Activated CD4-positive, alpha-beta T cell treated with anti-CD3 and anti-CD28 coated beads, Interleukin-2, amount 10 ng/mL, durations not matched to agents 24 days and 14 days (primary cell): Measurements from ENCODE around the gene SEC61A1. TPM values are rescaled to one million over a fixed set of nuclear protein-coding genes. Genes with fewer than 3 reads are reported as not detected.
A peak's percentile ranks its signal among the peaks of the same experiment; 100 is the strongest.

Experiments
- DNase-seq: peaks from one replicate; pipeline ENCODE4 v3.0.0; 2022
- H3K27ac Mint-ChIP-seq: one replicate; pipeline ENCODE4 v1.8.0; 2022; ENCODE audit warnings: mild to moderate bottlenecking, mixed read lengths
- H3K27me3 Mint-ChIP-seq: one replicate; pipeline ENCODE4 v1.8.0; 2022; ENCODE audit warnings: mixed read lengths
- H3K36me3 Mint-ChIP-seq: one replicate; pipeline ENCODE4 v1.8.0; 2022; ENCODE audit warnings: low read depth, mild to moderate bottlenecking, mixed read lengths
- H3K4me1 Mint-ChIP-seq: one replicate; pipeline ENCODE4 v1.8.0; 2021; ENCODE audit warnings: mixed read lengths
- H3K4me3 Mint-ChIP-seq: one replicate; pipeline ENCODE4 v1.8.0; 2022; ENCODE audit warnings: mild to moderate bottlenecking, moderate library complexity, mixed read lengths
- H3K9me3 Mint-ChIP-seq: one replicate; pipeline ENCODE4 v1.8.0; 2021; ENCODE audit warnings: mixed read lengths
- intact Hi-C: fragments of 100-400 bp; cut with micrococcal nuclease; formaldehyde crosslinking; loops from one replicate; pipeline ENCODE4 v1.15.1; 2023
- total RNA-seq: library from RNA; stranded (reverse); gene quantifications from 2 replicates; pipeline ENCODE4 v1.2.3, GENCODE V29; 2022

Gene SEC61A1
- total RNA-seq, 1 donor from 2014 or later = 194 TPM

- intact Hi-C loops = loop anchor here (5.0 to 10.0 kb wide), 2 partner anchors 420 to 528 kb away; no protein-coding TSS in a partner anchor
- no peak overlapping the region for H3K4me3 Mint-ChIP-seq
- no peaks in the 10 kb centered on the region for H3K9me3 Mint-ChIP-seq
- no peak for DNase-seq
- peaks cover 41% of the 10 kb centered on the region for H3K36me3 Mint-ChIP-seq
- no peaks in the 10 kb centered on the region for H3K27me3 Mint-ChIP-seq
- peaks cover 8% of the 10 kb centered on the region for H3K4me1 Mint-ChIP-seq
- no peak overlapping the region for H3K27ac Mint-ChIP-seq
Observed at GRCh38 chr3:128077202-128077624, 25.0 kb downstream of the SEC61A1 start.

- peaks cover 8% of the 10 kb centered on the region for H3K4me1 Mint-ChIP-seq
Observed at GRCh38 chr3:128077665-128078064, 25.4 kb downstream of the SEC61A1 start.

GRCh38 chr3:128078322-128078721 lies 26.1 kb downstream of the SEC61A1 start:
- H3K27me3 Mint-ChIP-seq = no peaks in the 10 kb centered on the region
- intact Hi-C loops = loop anchor here (5.0 to 10.0 kb wide), 2 partner anchors 419 to 526 kb away; no protein-coding TSS in a partner anchor

More at GRCh38 chr3:128077665-128078064, 25.4 kb downstream of the SEC61A1 start:
- Mint-ChIP-seq H3K36me3 (peaks cover 44% of the 10 kb centered on the region), H3K4me3 (no peak overlapping the region), H3K27me3 (no peaks in the 10 kb centered on the region), H3K9me3 (no peaks in the 10 kb centered on the region), H3K27ac (no peak overlapping the region)
- no peak for DNase-seq
- intact Hi-C loops = loop anchor here (5.0 to 10.0 kb wide), 2 partner anchors 420 to 527 kb away; no protein-coding TSS in a partner anchor

GRCh38 chr3:128078875-128079274 lies 26.6 kb downstream of the SEC61A1 start:
- intact Hi-C loops = loop anchor here (5.0 to 10.0 kb wide), 2 partner anchors 418 to 526 kb away; no protein-coding TSS in a partner anchor
- Mint-ChIP-seq H3K27me3 (no peaks in the 10 kb centered on the region), H3K27ac (no peak overlapping the region), H3K9me3 (no peaks in the 10 kb centered on the region), H3K4me3 (no peak overlapping the region), H3K36me3 (peaks cover 49% of the 10 kb centered on the region), H3K4me1 (peaks cover 8% of the 10 kb centered on the region)
- no peak for DNase-seq

More at GRCh38 chr3:128078322-128078721, 26.1 kb downstream of the SEC61A1 start:
- Mint-ChIP-seq H3K4me1 (peaks cover 8% of the 10 kb centered on the region), H3K9me3 (no peaks in the 10 kb centered on the region), H3K36me3 (peaks cover 49% of the 10 kb centered on the region), H3K4me3 (no peak overlapping the region), H3K27ac (no peak overlapping the region)
- DNase-seq = no peak

GRCh38 chr3:128079823-128080222 lies 27.6 kb downstream of the SEC61A1 start:
- H3K27ac Mint-ChIP-seq = no peak overlapping the region
- peaks cover 7% of the 10 kb centered on the region for H3K4me1 Mint-ChIP-seq
- DNase-seq = no peak
- no peaks in the 10 kb centered on the region for H3K27me3 Mint-ChIP-seq
- no peaks in the 10 kb centered on the region for H3K9me3 Mint-ChIP-seq
- H3K36me3 Mint-ChIP-seq = peaks cover 48% of the 10 kb centered on the region
- no peak overlapping the region for H3K4me3 Mint-ChIP-seq
- intact Hi-C loops = loop anchor here (5.0 to 10.0 kb wide), 2 partner anchors 417 to 525 kb away; no protein-coding TSS in a partner anchor

GRCh38 chr3:128080323-128081080 lies 28.3 kb downstream of the SEC61A1 start:
- Mint-ChIP-seq H3K4me1 (peaks cover 5% of the 10 kb centered on the region), H3K9me3 (no peaks in the 10 kb centered on the region), H3K27me3 (no peaks in the 10 kb centered on the region), H3K36me3 (peaks cover 48% of the 10 kb centered on the region), H3K27ac (peak overlapping the region; percentile 37), H3K4me3 (no peak overlapping the region)
- intact Hi-C loops = no loop called here
- no peak for DNase-seq

GRCh38 chr3:128081226-128081625 lies 29.0 kb downstream of the SEC61A1 start:
- no peaks in the 10 kb centered on the region for H3K9me3 Mint-ChIP-seq
- H3K27me3 Mint-ChIP-seq = no peaks in the 10 kb centered on the region
- no peak overlapping the region for H3K4me3 Mint-ChIP-seq
- H3K4me1 Mint-ChIP-seq = peaks cover 2% of the 10 kb centered on the region
- intact Hi-C loops = no loop called here
- H3K36me3 Mint-ChIP-seq = peaks cover 51% of the 10 kb centered on the region
- no peak for DNase-seq
- no peak overlapping the region for H3K27ac Mint-ChIP-seq

GRCh38 chr3:128081846-128082245 lies 29.6 kb downstream of the SEC61A1 start:
- DNase-seq = no peak
- peaks cover 53% of the 10 kb centered on the region for H3K36me3 Mint-ChIP-seq
- H3K9me3 Mint-ChIP-seq = no peaks in the 10 kb centered on the region
- no peak overlapping the region for H3K27ac Mint-ChIP-seq
- H3K4me1 Mint-ChIP-seq = no peaks in the 10 kb centered on the region
- H3K27me3 Mint-ChIP-seq = no peaks in the 10 kb centered on the region
- intact Hi-C loops = no loop called here
- H3K4me3 Mint-ChIP-seq = no peak overlapping the region

GRCh38 chr3:128082546-128082945 lies 30.3 kb downstream of the SEC61A1 start:
- DNase-seq = no peak
- no peak overlapping the region for H3K4me3 Mint-ChIP-seq
- H3K36me3 Mint-ChIP-seq = peaks cover 58% of the 10 kb centered on the region
- intact Hi-C loops = no loop called here
- no peaks in the 10 kb centered on the region for H3K4me1 Mint-ChIP-seq
- H3K9me3 Mint-ChIP-seq = no peaks in the 10 kb centered on the region
- no peaks in the 10 kb centered on the region for H3K27me3 Mint-ChIP-seq
- H3K27ac Mint-ChIP-seq = no peak overlapping the region

- Mint-ChIP-seq H3K27me3 (no peaks in the 10 kb centered on the region), H3K4me1 (no peaks in the 10 kb centered on the region), H3K27ac (no peak overlapping the region), H3K9me3 (no peaks in the 10 kb centered on the region), H3K4me3 (no peak overlapping the region), H3K36me3 (peaks cover 53% of the 10 kb centered on the region)
- intact Hi-C loops = no loop called here
- DNase-seq = no peak
Observed at GRCh38 chr3:128083396-128083795, 31.2 kb downstream of the SEC61A1 start.

- H3K36me3 Mint-ChIP-seq = peaks cover 49% of the 10 kb centered on the region
Observed at GRCh38 chr3:128083980-128084674, 31.9 kb downstream of the SEC61A1 start.

GRCh38 chr3:128084675-128085021 lies 32.4 kb downstream of the SEC61A1 start:
- intact Hi-C loops = no loop called here
- H3K27ac Mint-ChIP-seq = no peak overlapping the region
- no peak for DNase-seq
- H3K27me3 Mint-ChIP-seq = no peaks in the 10 kb centered on the region
- H3K9me3 Mint-ChIP-seq = no peaks in the 10 kb centered on the region
- no peak overlapping the region for H3K4me3 Mint-ChIP-seq
- H3K36me3 Mint-ChIP-seq = peaks cover 45% of the 10 kb centered on the region
- no peaks in the 10 kb centered on the region for H3K4me1 Mint-ChIP-seq

More at GRCh38 chr3:128083980-128084674, 31.9 kb downstream of the SEC61A1 start:
- Mint-ChIP-seq H3K4me3 (no peak overlapping the region), H3K27me3 (no peaks in the 10 kb centered on the region), H3K4me1 (no peaks in the 10 kb centered on the region), H3K9me3 (no peaks in the 10 kb centered on the region), H3K27ac (no peak overlapping the region)
- intact Hi-C loops = no loop called here
- DNase-seq = no peak

- Mint-ChIP-seq H3K9me3 (no peaks in the 10 kb centered on the region), H3K4me3 (no peak overlapping the region)
- intact Hi-C loops = no loop called here
Observed at GRCh38 chr3:128089135-128089534, 36.9 kb downstream of the SEC61A1 start.

GRCh38 chr3:128091586-128091985 lies 39.3 kb downstream of the SEC61A1 start:
- no peaks in the 10 kb centered on the region for H3K27me3 Mint-ChIP-seq

More at GRCh38 chr3:128089135-128089534, 36.9 kb downstream of the SEC61A1 start:
- Mint-ChIP-seq H3K36me3 (peaks cover 23% of the 10 kb centered on the region), H3K27me3 (no peaks in the 10 kb centered on the region), H3K4me1 (no peaks in the 10 kb centered on the region), H3K27ac (no peak overlapping the region)
- DNase-seq = no peak

More at GRCh38 chr3:128091586-128091985, 39.3 kb downstream of the SEC61A1 start:
- peaks cover 29% of the 10 kb centered on the region for H3K36me3 Mint-ChIP-seq
- peaks cover 12% of the 10 kb centered on the region for H3K4me1 Mint-ChIP-seq
- H3K9me3 Mint-ChIP-seq = no peaks in the 10 kb centered on the region
- no peak for DNase-seq
- H3K27ac Mint-ChIP-seq = no peak overlapping the region
- intact Hi-C loops = no loop called here
- H3K4me3 Mint-ChIP-seq = no peak overlapping the region
